Stimulated activated CD4-positive, alpha-beta T cell treated with anti-CD3 and anti-CD28 coated beads, Interleukin-4, amount 100 ng/mL, for 4 hours (primary cell): ENCODE measurements around the gene CCBE1.
A peak's percentile ranks its signal among the peaks of the same experiment; 100 is the strongest.
"Not testable (repeated sequence)": the region's sequence is repeated elsewhere in the genome, so short reads cannot be mapped to it uniquely, and the experiment has no call there.

Experiments used
- DNase-seq, 2 experiments: peaks; one replicate each; pipeline ENCODE4 v3.0.0-alpha.2; 2020

The CCBE1 gene

GRCh38 chr18:59697236-59697932 lies at the start of gene CCBE1:
Gene CCBE1 (minus strand): TSS chr18:59697423.
- peak in 1 of 2 experiments; percentile 31 for DNase-seq

DNA sequence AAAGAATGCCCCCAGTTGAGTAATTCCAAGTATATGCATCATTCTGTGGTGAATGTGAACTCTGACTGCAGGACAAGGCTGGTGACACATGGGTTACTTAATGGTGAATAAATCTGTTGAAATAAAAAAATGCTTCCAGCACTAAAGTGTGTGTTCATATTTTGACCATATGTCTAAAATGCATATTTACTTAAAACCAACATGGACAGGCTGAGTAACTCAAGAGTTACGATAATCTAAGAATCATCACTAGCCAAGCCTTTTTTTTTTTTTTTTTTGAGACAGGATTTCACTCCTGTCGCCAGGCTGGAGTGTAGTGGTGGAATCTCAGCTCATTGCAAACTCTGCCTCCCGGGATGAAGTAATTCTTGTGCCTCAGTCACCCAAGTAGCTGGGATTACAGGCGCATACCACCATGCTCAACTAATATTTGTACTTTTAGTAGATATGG lies 47.1 kb upstream of the CCBE1 start:
- no peak for DNase-seq

GRCh38 chr18:59743566-59743965 lies 46.3 kb upstream of the CCBE1 start:
- no peak for DNase-seq

- DNase-seq: no peak
Observed at GRCh38 chr18:59742325-59743111, 45.3 kb upstream of the CCBE1 start.

- DNase-seq: no peak
Observed at GRCh38 chr18:59740141-59740540, 42.9 kb upstream of the CCBE1 start.

DNA sequence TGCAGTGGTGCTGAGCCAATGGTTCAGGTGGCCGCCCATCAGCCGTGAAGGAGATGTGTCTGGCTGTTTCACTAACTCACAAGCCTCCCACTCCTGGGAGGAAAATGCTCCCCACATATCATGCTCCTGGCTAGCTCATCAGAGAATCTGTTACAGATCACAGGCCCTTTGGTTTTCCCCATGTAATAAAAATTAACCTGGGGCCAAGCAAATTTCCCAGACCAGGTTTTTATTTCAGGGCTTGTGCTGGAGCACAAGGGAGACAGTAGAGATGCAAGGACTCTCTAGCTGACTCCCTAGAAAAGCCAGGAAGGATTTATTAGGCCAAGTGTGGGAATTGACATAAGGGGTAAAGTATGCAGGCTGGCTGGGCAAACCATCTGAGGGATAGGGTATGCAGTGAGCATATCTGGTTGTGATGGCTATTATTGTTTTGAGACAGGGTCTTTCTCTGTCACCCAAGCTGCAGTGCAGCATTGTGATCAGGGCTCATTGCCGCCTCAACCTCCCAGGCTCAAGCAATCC lies 40.6 kb upstream of the CCBE1 start:
- no peak for DNase-seq

- DNase-seq: not testable (repeated sequence)
Observed at GRCh38 chr18:59737335-59737734, 40.1 kb upstream of the CCBE1 start.

GRCh38 chr18:59736061-59736460 lies 38.8 kb upstream of the CCBE1 start:
- no peak for DNase-seq

GRCh38 chr18:59735269-59735860 lies 38.1 kb upstream of the CCBE1 start:
- DNase-seq: no peak

- no peak for DNase-seq
Observed at GRCh38 chr18:59733421-59733820, 36.2 kb upstream of the CCBE1 start.

- DNase-seq: no peak
Observed at GRCh38 chr18:59730896-59731295, 33.7 kb upstream of the CCBE1 start.

DNA sequence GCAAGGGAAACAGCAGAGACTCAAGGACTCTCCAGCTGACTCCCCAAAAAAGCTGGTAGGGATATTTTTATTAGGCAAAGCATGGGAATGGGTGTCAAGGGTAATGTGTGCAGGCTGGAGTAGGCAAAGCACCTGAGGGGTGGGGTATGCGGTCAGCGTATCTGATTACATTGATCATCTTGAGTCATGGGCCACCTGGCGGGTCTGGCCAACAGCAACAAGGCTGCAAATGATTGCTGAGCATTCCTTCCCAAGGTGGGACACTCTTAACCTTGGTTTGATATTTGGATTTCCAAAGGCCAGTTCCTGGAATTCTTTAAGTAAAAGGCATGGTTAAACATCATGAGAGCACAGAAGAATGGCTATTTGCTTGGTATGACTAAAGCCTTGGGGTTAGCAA lies 32.6 kb upstream of the CCBE1 start:
- DNase-seq: no peak

- no peak for DNase-seq
Observed at GRCh38 chr18:59728816-59729215, 31.6 kb upstream of the CCBE1 start.

DNA sequence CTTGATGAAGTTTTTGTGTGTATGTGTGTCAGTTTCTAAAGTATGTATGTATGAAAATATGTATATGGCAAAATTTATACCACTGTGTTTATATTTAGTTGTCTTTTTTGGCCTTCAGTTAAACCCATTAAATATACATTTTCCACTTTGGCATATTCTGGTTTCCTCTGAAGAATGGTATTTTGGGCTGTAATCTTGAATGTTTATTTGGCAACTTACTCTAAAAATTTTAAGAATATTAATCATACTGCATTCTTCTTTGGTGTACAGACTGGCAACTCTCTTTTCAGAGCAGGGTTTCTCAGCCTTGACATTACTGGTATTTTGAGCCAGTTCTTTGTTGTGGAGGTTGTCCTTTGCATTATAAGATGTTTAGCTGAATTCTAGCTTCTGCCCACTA lies 27.9 kb upstream of the CCBE1 start:
- DNase-seq: no peak

DNA sequence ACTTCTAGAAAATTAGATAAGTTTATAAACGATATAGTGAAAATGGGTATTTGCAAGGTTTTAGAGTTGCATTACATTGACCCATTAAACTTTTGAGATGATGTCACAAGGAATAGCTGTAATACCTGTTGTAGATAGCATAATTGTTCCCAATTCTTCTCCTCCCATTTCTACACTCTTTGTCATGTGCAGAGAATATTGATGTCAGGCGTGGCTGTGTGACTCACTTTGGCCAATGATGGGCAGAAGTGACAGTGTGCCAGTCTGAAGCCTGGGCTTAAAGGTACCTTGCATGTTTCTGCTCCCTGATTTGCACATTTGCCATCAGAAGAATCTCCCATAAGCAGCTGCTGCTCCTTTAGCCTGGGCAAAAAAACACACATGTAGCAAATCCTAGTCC lies 26.9 kb upstream of the CCBE1 start:
- no peak for DNase-seq

- DNase-seq: no peak
Observed at GRCh38 chr18:59721931-59722330, 24.7 kb upstream of the CCBE1 start.

DNA sequence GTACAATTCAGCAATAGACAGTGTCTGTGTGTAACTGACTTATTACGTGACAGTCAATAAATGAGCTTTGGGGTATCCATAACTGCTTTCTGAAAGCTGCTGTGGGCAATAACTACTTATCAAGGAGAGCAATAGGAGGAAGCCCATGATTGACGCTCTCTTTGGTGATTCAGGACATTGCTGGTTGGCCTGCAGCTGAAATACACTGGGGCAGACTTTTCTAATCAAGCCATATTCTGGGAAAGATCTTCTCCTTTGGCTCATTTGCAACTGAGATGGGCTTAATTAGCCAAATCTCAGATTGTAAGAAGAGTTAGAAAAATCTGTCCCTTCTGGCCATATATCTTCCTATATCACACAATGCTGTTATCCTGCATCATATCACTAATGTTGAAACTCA lies 24.0 kb upstream of the CCBE1 start:
- no peak for DNase-seq

DNA sequence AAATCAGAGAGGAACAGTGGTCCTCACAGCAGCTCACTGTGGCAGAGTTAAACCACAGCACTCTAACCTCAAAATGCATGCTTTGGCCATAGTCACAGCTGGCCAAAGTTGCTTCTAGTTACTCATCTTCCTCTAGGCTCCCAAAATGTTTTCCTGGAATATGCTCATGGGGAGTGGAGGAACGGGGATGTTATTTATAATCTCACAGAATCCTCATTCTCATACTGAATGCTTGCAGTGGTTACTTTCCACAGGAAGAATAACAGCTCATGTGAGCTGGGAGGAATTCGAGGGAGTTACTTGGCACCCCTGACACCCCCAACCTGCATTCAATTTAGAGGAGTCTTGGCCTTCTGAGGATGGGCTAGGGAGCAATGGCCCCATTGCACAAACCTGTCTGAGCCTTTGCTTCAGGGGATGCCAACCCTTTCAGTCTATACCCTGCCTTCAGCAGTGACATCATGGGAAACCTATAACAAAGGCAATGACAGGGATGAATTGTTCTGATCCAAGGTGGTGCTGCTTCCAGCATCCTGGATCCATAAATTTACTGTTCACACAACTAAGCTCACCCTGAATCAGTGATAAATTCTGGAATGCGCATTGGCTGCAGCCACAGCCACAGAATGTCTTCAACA lies 22.4 kb upstream of the CCBE1 start:
- no peak for DNase-seq

- no peak for DNase-seq
Observed at GRCh38 chr18:59718464-59719157, 21.4 kb upstream of the CCBE1 start.

- no peak for DNase-seq
Observed at GRCh38 chr18:59718108-59718463, 20.9 kb upstream of the CCBE1 start.

- DNase-seq: no peak
Observed at GRCh38 chr18:59717291-59717690, 20.1 kb upstream of the CCBE1 start.

- no peak for DNase-seq
Observed at GRCh38 chr18:59715966-59716369, 18.7 kb upstream of the CCBE1 start.

DNA sequence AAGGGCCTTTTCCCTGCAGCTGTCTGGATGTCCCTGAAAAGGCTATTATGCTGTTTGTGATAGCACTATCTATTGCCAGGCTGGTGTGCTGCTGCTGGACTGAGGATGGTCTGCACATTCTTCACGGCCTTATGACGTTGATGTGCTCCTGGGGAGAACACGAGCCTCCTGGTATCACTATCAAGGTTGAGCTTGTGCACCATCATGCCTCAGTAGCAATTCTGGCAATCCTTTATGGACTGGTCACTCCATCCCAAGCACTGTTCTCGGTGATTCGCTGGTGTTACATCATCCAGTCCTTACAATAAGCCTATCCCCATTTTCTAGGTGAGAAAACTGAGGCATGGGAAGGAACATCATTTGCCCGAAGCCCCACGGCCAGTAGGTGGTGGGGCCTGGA lies 18.2 kb upstream of the CCBE1 start:
- no peak for DNase-seq
